ENCODE measurements around the gene RUBCNL.

RUBCNL gene

GRCh38 chr13:46396341-46396740 is 9.3 kb upstream of the RUBCNL start:
- no peak for FAIRE-seq
- no peak for DNase-seq (ENCODE audit: insufficient read length, low spot score)
- no peak for TF ChIP-seq CTCF (IDR thresholded peaks at IDR 0.05; ENCODE audit: insufficient read depth, missing control alignments)

GRCh38 chr13:46392967-46393366 is 5.9 kb upstream of the RUBCNL start:
- TF ChIP-seq CTCF (IDR thresholded peaks at IDR 0.05; ENCODE audit: insufficient read depth, missing control alignments), result no peak
- DNase-seq (ENCODE audit: insufficient read length, low spot score) (no peak), FAIRE-seq (no peak)

GRCh38 chr13:46389457-46390451 is 2.7 kb upstream of the RUBCNL start:
- no peak for TF ChIP-seq CTCF (IDR thresholded peaks at IDR 0.05; ENCODE audit: insufficient read depth, missing control alignments)
- DNase-seq (ENCODE audit: insufficient read length, low spot score) (no peak), FAIRE-seq (no peak)

- no peak for FAIRE-seq
Measured at GRCh38 chr13:46388846-46389245, 1.8 kb upstream of the RUBCNL start.

GRCh38 chr13:46388308-46388707 is 1.3 kb upstream of the RUBCNL start:
- TF ChIP-seq CTCF (IDR thresholded peaks at IDR 0.05; ENCODE audit: insufficient read depth, missing control alignments), result no peak
- DNase-seq (ENCODE audit: insufficient read length, low spot score), result no peak
- FAIRE-seq, result no peak

More at GRCh38 chr13:46388846-46389245, 1.8 kb upstream of the RUBCNL start:
- DNase-seq (ENCODE audit: insufficient read length, low spot score), result no peak
- TF ChIP-seq CTCF (IDR thresholded peaks at IDR 0.05; ENCODE audit: insufficient read depth, missing control alignments), result no peak

GRCh38 chr13:46386392-46387063 is 524 bp downstream of the RUBCNL start:
- DNase-seq (ENCODE audit: insufficient read length, low spot score) (no peak), FAIRE-seq (no peak)
- TF ChIP-seq CTCF (IDR thresholded peaks at IDR 0.05; ENCODE audit: insufficient read depth, missing control alignments), result no peak

All from D721Med (cell line).